Activated CD4-positive, alpha-beta T cell treated with anti-CD3 and anti-CD28 coated beads, Interleukin-2, amount 50 U/mL, for 24 hours (primary cell): ENCODE data around the gene TMEM238.

ENCODE experiments used
- DNase-seq, 2 donors: peaks; one replicate each; pipeline ENCODE4 v3.0.0-alpha.2; 2020; ENCODE audit warnings: low read depth in 1 of 2, low spot score in 1 of 2

The TMEM238 gene

DNA sequence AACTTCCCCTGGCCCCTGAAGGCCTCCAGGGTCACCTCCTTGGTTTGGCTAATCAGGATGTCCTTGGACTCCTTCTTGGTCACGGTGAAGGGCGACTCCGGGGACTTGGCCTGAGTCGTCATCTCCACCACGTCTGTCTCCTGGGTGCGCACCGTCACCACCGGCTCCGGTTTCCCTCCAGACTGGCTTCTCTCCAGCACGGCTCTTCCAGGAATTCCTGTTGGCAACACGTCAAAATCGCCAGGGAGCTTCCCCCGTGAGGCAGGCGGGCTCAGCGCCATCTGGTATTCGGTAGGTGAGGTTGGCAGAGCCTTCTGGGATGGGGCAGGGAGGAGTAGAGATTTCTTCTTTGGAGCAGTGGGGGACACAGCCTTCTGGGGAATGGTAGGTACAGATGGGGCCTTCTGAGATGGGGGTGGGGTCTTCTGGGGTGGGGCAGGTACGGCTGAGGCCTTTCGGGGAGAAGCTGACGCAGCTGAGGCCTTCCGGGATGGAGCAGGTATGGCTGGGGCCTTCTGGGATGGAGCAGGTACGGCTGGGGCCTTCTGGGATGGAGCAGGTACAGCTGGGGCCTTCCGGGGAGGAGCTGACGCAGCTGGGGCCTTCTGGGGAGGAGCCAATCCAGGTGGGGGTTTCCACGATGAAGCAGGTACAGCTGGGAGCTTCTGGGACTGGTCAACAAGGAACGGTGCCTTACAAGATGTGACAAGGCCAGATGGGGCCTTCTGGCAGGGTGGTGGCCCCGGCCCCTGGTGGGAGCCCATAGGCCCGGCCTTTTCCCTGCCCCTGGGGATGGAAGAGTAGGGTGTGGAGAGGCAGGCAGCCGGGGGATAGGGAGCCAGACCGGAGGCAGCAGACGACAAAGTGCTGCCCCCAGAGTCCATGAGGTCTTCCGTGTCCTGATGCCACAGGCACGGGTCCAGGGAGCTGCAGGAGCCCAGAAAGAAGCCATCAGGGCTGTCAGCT, 24.9 kb downstream of the TMEM238 start:
- DNase-seq, result no peak

- no peak for DNase-seq
These were observed 25.6 kb downstream of the TMEM238 start for GRCh38 chr19:55358493-55358892.

GRCh38 chr19:55355213-55355821, 28.8 kb downstream of the TMEM238 start:
- DNase-seq, result no peak

DNA sequence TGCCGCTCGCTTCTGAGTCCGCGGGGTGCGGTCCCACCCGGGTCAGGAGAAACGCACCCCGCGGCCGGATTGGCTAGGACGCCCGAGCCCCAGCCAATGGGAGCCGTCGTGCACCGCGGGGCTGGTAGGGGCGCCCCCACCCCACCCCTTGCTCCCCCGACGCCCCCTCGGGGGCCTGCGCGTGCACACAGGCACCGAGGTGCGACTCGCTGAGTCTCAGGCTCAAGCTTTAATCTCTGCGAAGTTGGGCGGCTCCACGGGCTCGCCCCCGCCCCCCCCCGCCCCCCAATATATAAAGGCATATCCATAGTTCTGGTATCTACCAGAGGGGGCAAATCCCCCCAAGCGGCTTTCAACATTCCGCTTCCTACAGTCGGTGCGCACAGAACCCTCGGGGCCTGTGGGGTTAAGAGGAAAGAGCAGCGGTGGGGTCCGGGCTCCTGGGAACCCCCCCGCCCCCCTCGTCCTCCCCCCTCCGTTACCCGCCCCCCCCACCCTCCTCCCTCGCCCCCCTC, 29.3 kb downstream of the TMEM238 start, which contains the start of gene COX6B2:
TSS of gene COX6B2 (minus strand) at position 22 of the 515 bp plus-strand sequence. CDS start 198 bp downstream, outside the sequence.
- DNase-seq, result no peak

- peak; percentile 20 to 43 for DNase-seq
These were observed 30.0 kb downstream of the TMEM238 start for GRCh38 chr19:55353803-55354697.

DNA sequence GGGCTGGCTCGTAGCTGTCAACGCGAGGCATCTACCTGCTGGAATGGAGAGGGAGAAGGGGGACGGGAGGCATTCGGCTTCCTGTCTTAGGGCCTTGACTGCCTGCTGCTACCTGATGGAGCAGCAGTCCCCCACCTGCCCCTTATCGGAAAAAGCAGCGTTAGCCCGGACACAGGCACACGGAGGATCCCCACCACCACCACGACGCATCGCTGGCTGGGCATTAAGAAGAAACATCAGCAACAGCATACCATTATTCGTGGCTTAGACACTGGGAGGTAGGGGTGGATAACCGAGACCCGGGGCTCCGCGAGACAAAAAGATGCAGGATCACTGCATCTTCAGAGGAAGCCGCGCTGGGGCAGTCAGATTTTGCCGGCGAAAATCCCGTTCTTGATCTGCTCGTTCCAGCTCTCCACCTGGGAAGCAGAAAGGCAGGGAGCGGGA, 30.7 kb downstream of the TMEM238 start:
- DNase-seq, result no peak

DNA sequence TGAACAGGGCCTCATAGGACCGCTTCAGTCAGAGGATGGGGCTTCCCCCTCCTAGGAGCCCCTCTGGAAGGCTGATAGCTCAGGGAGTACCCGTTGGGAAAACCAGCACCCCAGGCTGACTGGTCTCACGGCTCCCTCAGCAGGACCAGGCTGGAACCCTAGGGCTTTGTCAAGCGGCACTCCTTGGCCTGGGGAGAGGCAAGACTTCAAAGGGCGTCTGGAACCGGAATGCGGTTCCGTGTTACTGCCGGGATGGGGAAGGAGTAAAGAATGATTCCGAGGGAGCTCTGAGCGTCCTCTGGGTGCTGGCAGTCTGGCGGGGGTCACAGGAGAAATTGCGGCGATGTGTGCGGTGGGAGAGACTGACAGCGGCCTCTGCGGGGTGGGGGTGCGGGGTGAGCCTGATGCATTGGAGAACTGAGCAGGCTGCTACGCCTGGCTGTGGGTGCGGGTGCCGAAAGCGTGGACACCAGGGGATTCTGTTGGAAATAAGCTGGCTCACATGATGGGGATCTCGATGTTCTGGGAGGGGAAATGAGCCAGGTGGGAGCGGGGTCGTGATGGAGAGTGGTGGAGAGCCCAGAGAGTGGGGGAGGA, 31.4 kb downstream of the TMEM238 start:
- DNase-seq, result no peak

- DNase-seq, result no peak
These were observed 32.1 kb downstream of the TMEM238 start for GRCh38 chr19:55352040-55352439.

GRCh38 chr19:55350620-55351315, 33.3 kb downstream of the TMEM238 start:
- no peak for DNase-seq

DNA sequence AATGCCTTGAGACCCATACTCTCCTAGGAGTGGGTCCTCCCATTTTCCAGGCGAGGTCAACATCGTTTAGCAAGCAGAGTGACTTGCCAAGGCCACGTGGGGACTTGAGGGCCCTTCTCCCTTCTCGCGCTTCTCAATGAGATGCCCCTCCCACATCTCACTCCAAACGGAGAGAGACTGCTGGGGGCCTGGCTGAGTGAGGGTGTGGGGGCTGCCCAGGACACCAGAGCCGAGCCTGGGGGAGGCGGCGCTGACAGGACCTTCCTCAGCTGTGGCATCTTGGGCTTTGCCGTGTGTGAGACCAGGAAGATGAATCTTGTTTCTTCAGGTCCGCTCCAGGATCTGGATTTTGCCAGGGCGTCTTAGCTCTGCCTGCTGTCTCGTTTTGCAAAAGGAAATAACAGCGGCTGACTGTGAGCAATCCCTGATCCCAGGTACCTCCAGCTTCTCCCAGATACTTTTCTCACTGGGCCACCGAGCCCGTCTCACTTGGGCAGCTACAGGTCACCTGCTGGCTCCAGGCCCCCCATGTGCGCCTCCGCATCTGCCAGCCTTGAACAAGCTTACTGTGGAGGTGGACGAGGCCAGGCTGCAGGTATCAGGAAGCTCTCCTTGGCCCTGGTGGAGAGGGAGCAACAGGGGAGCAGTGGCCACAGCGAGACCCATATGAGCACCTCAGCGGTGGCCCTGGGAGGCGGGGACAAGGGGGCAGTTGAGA, 35.6 kb downstream of the TMEM238 start:
- DNase-seq, result no peak

DNA sequence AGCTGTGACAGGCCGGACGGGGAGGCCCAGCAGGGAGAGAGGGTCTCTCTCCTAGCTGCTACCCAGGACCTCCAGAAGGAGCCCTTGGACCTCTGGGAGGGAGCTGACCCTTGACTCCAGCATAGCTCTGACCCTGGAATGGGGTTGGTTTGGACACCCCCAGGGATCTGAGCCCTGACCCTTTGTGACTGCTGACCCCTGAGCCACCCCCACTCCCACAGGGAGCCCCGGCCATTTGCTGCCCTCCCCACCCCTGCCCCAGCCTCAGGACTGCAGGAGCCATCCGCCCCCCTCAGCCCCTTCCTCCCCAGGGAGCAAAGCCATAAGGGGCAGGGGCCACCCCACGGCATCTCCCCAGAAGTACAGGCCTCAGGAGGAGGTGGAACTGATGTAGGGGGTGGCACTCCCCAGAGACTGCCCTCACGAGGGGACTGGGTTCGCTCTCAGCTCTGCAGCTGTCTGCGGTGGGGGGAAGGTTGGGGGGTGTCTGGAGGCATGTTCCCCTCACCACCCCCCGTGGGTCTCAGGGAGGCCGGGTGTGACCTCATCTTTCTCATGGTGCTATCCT, 36.6 kb downstream of the TMEM238 start:
- DNase-seq, result no peak

DNA sequence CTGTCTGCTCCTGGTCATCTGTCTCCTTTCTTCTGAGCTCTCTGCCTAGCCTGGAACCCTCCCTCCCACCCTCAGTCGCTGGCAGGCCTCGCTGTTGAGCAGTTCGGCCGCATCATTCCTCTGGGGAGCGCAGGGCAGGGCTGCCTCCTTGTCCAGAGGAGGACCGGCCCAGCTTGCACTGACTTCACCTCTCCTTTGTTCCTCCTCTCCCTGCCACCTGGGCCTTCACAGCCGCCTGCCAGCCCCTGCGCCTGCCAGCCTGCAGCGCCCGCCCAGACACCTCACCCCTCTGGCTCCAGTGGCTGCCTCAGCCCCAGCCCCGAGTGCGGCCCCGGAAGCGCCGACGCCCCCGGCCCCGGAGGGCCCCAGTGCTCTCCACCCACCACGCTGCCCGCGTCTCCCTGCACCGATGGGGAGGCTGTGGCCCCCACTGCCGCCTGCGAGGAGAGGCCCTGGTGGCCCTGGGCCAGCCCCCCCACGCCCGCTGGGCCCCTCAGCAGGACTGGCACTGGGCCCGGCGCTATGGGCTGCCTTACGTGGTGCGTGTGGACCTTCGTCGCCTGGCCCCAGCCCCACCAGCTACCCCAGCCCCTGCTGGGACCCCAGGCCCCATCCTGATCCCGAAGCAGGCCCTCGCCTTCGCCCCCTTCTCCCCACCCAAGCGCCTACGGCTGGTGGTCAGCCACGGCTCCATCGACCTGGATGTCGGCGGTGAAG, 37.2 kb downstream of the TMEM238 start:
- no peak for DNase-seq

- no peak for DNase-seq
These were observed 38.0 kb downstream of the TMEM238 start for GRCh38 chr19:55345818-55346724.

- no peak for DNase-seq
These were observed 38.8 kb downstream of the TMEM238 start for GRCh38 chr19:55345101-55345817.

GRCh38 chr19:55344444-55344843, 39.6 kb downstream of the TMEM238 start:
- no peak for DNase-seq
